ENCODE data around the gene COL23A1. TPM values are rescaled to one million over a fixed set of nuclear protein-coding genes. Genes with fewer than 3 reads are reported as not detected.

The COL23A1 gene
- total and polyA plus RNA-seq, 2 of the 8 experiments (the other 6 are each of a cell fraction or from before 2014, with no cell fraction given), result 3.1 to 4.7 TPM

GRCh38 chr5:178267876-178268275, 322.3 kb downstream of the COL23A1 start:
- no peak overlapping the region for H2AK5ac ChIP-seq (ENCODE audit: low read depth, low read length)
- no peak overlapping the region for H3K4ac ChIP-seq (replicated peaks; ENCODE audit: insufficient read length, low read depth, low read length)
- no peak overlapping the region for H3K4me3 ChIP-seq (ENCODE audit: extremely low read depth in 1 of 4, insufficient read depth in 2 of 4, low read depth in 3 of 4, low read length in 4 of 4)
- DNase-seq (ENCODE audit: low read depth in 1 of 2, low spot score in 2 of 2), result no peak
- H2AFZ ChIP-seq (ENCODE audit: low read length), result no peak overlapping the region
- H3K56ac ChIP-seq (replicated peaks; ENCODE audit: insufficient read length, low read depth, low read length), result no peak overlapping the region
- no peak overlapping the region for H3K18ac ChIP-seq (ENCODE audit: extremely low read depth, low read length)
- no peaks in the 10 kb centered on the region for H3K9me3 ChIP-seq (ENCODE audit: insufficient read depth in 2 of 2, low read depth in 1 of 2, low read length in 1 of 2)
- H2BK5ac ChIP-seq (ENCODE audit: low read depth, low read length), result no peak overlapping the region
- H3K79me1 ChIP-seq (ENCODE audit: low read depth, low read length), result no peaks in the 10 kb centered on the region
- no peak overlapping the region for H3K23ac ChIP-seq (ENCODE audit: insufficient read length)
- peaks cover 0 to 2% of the 10 kb centered on the region in 2 experiments for H4K20me1 ChIP-seq (replicated peaks in 1 of 2; ENCODE audit: control insufficient read depth in 1 of 2, insufficient read depth in 2 of 2, low read length in 2 of 2)
- H4K91ac ChIP-seq (replicated peaks; ENCODE audit: insufficient read length, low read length), result no peak overlapping the region
- no peaks in the 10 kb centered on the region for H3K79me2 ChIP-seq (ENCODE audit: control insufficient read depth in 1 of 2, insufficient read depth in 2 of 2, low read length in 2 of 2)
- FAIRE-seq, result no peak
- H3K14ac ChIP-seq (ENCODE audit: insufficient read length), result no peak overlapping the region
- 87% methylated on average over 7 of the region's 10 CpGs; no CpG with 5 or more reads in 1 of the 2 experiments for WGBS, 2 experiments (ENCODE audit: extremely low coverage in 1 of 2, insufficient coverage in 1 of 2, insufficient read length in 1 of 2, insufficient replicate concordance in 2 of 2, low coverage in 1 of 2, low lambda C conversion rate in 2 of 2, missing lambda C conversion rate in 1 of 2)
- no peak overlapping the region for H3K27ac ChIP-seq (ENCODE audit: low read depth, low read length)
- POLR2A ChIA-PET (ENCODE audit: partially characterized antibody), result interaction anchor here (1.6 kb wide), 1 partner anchor 37 kb away, joined by 3 read pairs; no protein-coding TSS in a partner anchor
- 0 out of 7 replicates have a peak, but pooled peaks cover 0 to 2% (median 0%) of the 10 kb centered on the region in 4 experiments for H3K27me3 ChIP-seq (replicated peaks in 1 of 4; ENCODE audit: control insufficient read depth in 3 of 4, extremely low read depth in 1 of 4, insufficient read depth in 3 of 4, low read length in 3 of 4)
- no peak overlapping the region for H2BK120ac ChIP-seq (replicated peaks; ENCODE audit: low read depth, low read length)
- no peak overlapping the region for H4K5ac ChIP-seq (ENCODE audit: insufficient read length, low read depth, low read length)
- H2BK12ac ChIP-seq (ENCODE audit: low read depth, low read length), result no peak overlapping the region
- CTCF ChIA-PET (ENCODE audit: partially characterized antibody), result interaction anchor here (1.2 to 3.6 kb wide), 3 partner anchors 16 to 322 kb away, joined by 4 to 14 read pairs (median 4); partner anchors contain the start of gene COL23A1
- no peaks in the 10 kb centered on the region; a peak in 1 of 7 replicates for H3K4me1 ChIP-seq (replicated peaks in 1 of 4; ENCODE audit: control insufficient read depth in 3 of 4, insufficient read depth in 4 of 4, low read length in 3 of 4)
- peaks cover 6% of the 10 kb centered on the region; the same call in 1 of the 2 replicates for H3K23me2 ChIP-seq (ENCODE audit: low read depth, low read length)
- no peak overlapping the region; the same call in 1 of the 2 replicates for H4K8ac ChIP-seq (ENCODE audit: extremely low read depth, insufficient read depth, low read length)
- no peak overlapping the region for H3K4me2 ChIP-seq (ENCODE audit: insufficient read depth in 1 of 2, low read depth in 2 of 2, low read length in 2 of 2)
- H2BK20ac ChIP-seq (ENCODE audit: low read length), result no peak overlapping the region
- no peak overlapping the region for H3K9ac ChIP-seq (replicated peaks in 1 of 4; ENCODE audit: extremely low read depth in 1 of 4, low read depth in 3 of 4, low read length in 3 of 4)
- H3K36me3 ChIP-seq (ENCODE audit: control insufficient read depth in 2 of 4, insufficient read depth in 4 of 4, low read length in 3 of 4), result no peaks in the 10 kb centered on the region
- no peak overlapping the region for H2BK15ac ChIP-seq (ENCODE audit: low read length)
- TF ChIP-seq FOSL1 (IDR thresholded peaks at IDR 0.05; ENCODE audit: insufficient read depth, low read depth, low read length) (no peak), JUN (IDR thresholded peaks at IDR 0.05; ENCODE audit: low read depth, low read length) (no peak), GTF2F1 (IDR thresholded peaks at IDR 0.05; ENCODE audit: borderline replicate concordance, low read depth, low read length) (no peak), JUND (IDR thresholded peaks at IDR 0.05; ENCODE audit: low read length) (no peak), MAX (IDR thresholded peaks at IDR 0.05) (no peak), NRF1 (IDR thresholded peaks at IDR 0.05; ENCODE audit: low read depth, low read length) (no peak), KDM5A (IDR thresholded peaks at IDR 0.05; ENCODE audit: low read length) (no peak), KDM4A (IDR thresholded peaks at IDR 0.05; ENCODE audit: low read depth, low read length, severe bottlenecking) (no peak), NANOG (IDR thresholded peaks at IDR 0.05; ENCODE audit: insufficient read depth, low read depth, low read length, poor library complexity, severe bottlenecking) (no peak), SRF (IDR thresholded peaks at IDR 0.05; ENCODE audit: low read depth, low read length) (no peak), ASH2L (IDR thresholded peaks at IDR 0.05; ENCODE audit: low read length) (no peak), SP4 (IDR thresholded peaks at IDR 0.05; ENCODE audit: low read length) (no peak), CEBPB (IDR thresholded peaks at IDR 0.05; ENCODE audit: low read depth, low read length) (no peak)

Measured in H1 (cell line).